OCI-LY3 (cell line): ENCODE results near the gene SMAD5.

Source experiments
- CTCF ChIP-seq: fragments of 200-600, 300-600 bp; sonication (generic); IDR thresholded peaks from 2 replicates; pipeline ENCODE4 v1.5.1; 2014; ENCODE audit warnings: antibody characterized with exemption, low read length, low read depth
- EZH2phosphoT487 ChIP-seq: fragments of 200-600 bp; shearing (Covaris generic); IDR thresholded peaks from 2 replicates; pipeline ENCODE4 v1.6.1; 2018; ENCODE audit warnings: antibody characterized with exemption, mixed run types, low read depth

DNA sequence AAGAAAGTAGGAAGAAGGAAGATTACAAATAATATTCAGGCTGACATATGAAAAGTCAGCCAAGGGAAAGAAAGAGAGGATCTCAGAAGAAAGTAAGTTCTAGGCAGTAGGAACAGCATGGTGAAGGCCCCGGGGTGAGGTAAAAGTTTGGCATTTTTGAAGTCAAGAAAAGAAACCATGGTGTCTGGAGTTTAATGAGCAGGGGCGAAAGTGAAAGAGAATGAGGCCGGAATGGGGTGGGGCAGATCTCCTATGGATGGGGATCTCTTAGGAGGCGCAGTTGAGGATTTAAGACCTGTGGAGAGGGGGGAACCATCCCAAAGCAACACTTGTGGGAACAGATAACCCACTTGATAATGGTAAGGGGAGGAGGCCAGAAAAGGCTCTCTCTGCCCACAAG is 42.3 kb upstream of the SMAD5 start:
- no peak for TF ChIP-seq EZH2phosphoT487
- no peak for TF ChIP-seq CTCF
